ENCODE results near the gene TRAPPC12.

DNA sequence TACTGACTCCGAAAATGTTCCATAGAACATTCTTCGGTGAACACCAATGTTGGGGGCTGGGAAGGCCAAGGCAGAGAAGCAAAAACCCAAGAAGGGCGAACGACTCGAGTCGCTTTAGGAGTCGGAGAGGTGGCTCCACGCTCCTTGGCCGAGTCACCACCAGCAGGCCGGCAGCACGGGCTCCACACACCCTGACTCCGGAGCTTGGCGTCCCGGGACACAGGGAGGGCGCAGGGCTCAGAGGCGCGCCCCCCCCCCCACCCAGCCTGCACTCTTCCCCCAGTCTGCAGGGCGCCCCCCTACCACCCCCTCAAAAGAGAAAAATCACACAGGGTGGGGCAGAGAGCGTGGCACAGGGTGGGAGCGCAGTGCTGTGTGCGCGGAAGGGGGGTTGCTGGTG lies 147.4 kb downstream of the TRAPPC12 start:
- TF ChIP-seq, protein P1, sequence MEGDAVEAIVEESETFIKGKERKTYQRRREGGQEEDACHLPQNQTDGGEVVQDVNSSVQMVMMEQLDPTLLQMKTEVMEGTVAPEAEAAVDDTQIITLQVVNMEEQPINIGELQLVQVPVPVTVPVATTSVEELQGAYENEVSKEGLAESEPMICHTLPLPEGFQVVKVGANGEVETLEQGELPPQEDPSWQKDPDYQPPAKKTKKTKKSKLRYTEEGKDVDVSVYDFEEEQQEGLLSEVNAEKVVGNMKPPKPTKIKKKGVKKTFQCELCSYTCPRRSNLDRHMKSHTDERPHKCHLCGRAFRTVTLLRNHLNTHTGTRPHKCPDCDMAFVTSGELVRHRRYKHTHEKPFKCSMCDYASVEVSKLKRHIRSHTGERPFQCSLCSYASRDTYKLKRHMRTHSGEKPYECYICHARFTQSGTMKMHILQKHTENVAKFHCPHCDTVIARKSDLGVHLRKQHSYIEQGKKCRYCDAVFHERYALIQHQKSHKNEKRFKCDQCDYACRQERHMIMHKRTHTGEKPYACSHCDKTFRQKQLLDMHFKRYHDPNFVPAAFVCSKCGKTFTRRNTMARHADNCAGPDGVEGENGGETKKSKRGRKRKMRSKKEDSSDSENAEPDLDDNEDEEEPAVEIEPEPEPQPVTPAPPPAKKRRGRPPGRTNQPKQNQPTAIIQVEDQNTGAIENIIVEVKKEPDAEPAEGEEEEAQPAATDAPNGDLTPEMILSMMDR (IDR thresholded peaks at IDR 0.05 in 4 of 5, conservative IDR thresholded peaks at IDR 0.05 in 1 of 5), result no peak
- TF ChIP-seq POLR2A (IDR thresholded peaks at IDR 0.05), result no peak
